ENCODE measurements around the gene FTCD.

Gene FTCD

GRCh38 chr21:46127239-46128105 is 27.9 kb downstream of the FTCD start:
- no peak overlapping the region for H3K9ac ChIP-seq (ENCODE audit: low read depth, low read length)
- H3K9me3 ChIP-seq (replicated peaks; ENCODE audit: low read length): no peaks in the 10 kb centered on the region
- H3K36me3 ChIP-seq (ENCODE audit: insufficient read depth, low read length): peaks cover 72% of the 10 kb centered on the region
- no peaks in the 10 kb centered on the region for H3K27me3 ChIP-seq (ENCODE audit: control insufficient read depth, insufficient read depth, low read length)
- H3K4me1 ChIP-seq (ENCODE audit: control insufficient read depth, insufficient read depth, low read length): peaks cover 3% of the 10 kb centered on the region
- H3K4me2 ChIP-seq (ENCODE audit: low read length): no peak overlapping the region
- no peak overlapping the region for H3K4me3 ChIP-seq (ENCODE audit: low read length)

- no peak overlapping the region for H3K9ac ChIP-seq (ENCODE audit: low read depth, low read length)
- peaks cover 9% of the 10 kb centered on the region for H3K4me1 ChIP-seq (ENCODE audit: control insufficient read depth, insufficient read depth, low read length)
- no peaks in the 10 kb centered on the region for H3K27me3 ChIP-seq (ENCODE audit: control insufficient read depth, insufficient read depth, low read length)
- H3K4me2 ChIP-seq (ENCODE audit: low read length): no peak overlapping the region
- no peaks in the 10 kb centered on the region for H3K9me3 ChIP-seq (replicated peaks; ENCODE audit: low read length)
- peaks cover 75% of the 10 kb centered on the region for H3K36me3 ChIP-seq (ENCODE audit: insufficient read depth, low read length)
- no peak overlapping the region for H3K4me3 ChIP-seq (ENCODE audit: low read length)
These were observed 28.8 kb downstream of the FTCD start for GRCh38 chr21:46126309-46127238.

GRCh38 chr21:46125846-46126301 is 29.5 kb downstream of the FTCD start:
- no peak overlapping the region for H3K9ac ChIP-seq (ENCODE audit: low read depth, low read length)
- no peaks in the 10 kb centered on the region for H3K27me3 ChIP-seq (ENCODE audit: control insufficient read depth, insufficient read depth, low read length)
- H3K9me3 ChIP-seq (replicated peaks; ENCODE audit: low read length): no peaks in the 10 kb centered on the region
- peaks cover 14% of the 10 kb centered on the region for H3K4me1 ChIP-seq (ENCODE audit: control insufficient read depth, insufficient read depth, low read length)
- peaks cover 82% of the 10 kb centered on the region for H3K36me3 ChIP-seq (ENCODE audit: insufficient read depth, low read length)
- no peak overlapping the region for H3K4me3 ChIP-seq (ENCODE audit: low read length)
- H3K4me2 ChIP-seq (ENCODE audit: low read length): no peak overlapping the region

GRCh38 chr21:46124926-46125845 is 30.2 kb downstream of the FTCD start:
- no peaks in the 10 kb centered on the region for H3K27me3 ChIP-seq (ENCODE audit: control insufficient read depth, insufficient read depth, low read length)
- no peak overlapping the region for H3K4me2 ChIP-seq (ENCODE audit: low read length)
- H3K36me3 ChIP-seq (ENCODE audit: insufficient read depth, low read length): peaks cover 87% of the 10 kb centered on the region
- H3K9ac ChIP-seq (ENCODE audit: low read depth, low read length): no peak overlapping the region
- peaks cover 14% of the 10 kb centered on the region for H3K4me1 ChIP-seq (ENCODE audit: control insufficient read depth, insufficient read depth, low read length)
- H3K4me3 ChIP-seq (ENCODE audit: low read length): no peak overlapping the region
- no peaks in the 10 kb centered on the region for H3K9me3 ChIP-seq (replicated peaks; ENCODE audit: low read length)

GRCh38 chr21:46124083-46124925 is 31.1 kb downstream of the FTCD start:
- no peak overlapping the region for H3K4me2 ChIP-seq (ENCODE audit: low read length)
- no peaks in the 10 kb centered on the region for H3K9me3 ChIP-seq (replicated peaks; ENCODE audit: low read length)
- peaks cover 86% of the 10 kb centered on the region for H3K36me3 ChIP-seq (ENCODE audit: insufficient read depth, low read length)
- H3K9ac ChIP-seq (ENCODE audit: low read depth, low read length): no peak overlapping the region
- H3K27me3 ChIP-seq (ENCODE audit: control insufficient read depth, insufficient read depth, low read length): no peaks in the 10 kb centered on the region
- H3K4me1 ChIP-seq (ENCODE audit: control insufficient read depth, insufficient read depth, low read length): peaks cover 14% of the 10 kb centered on the region
- H3K4me3 ChIP-seq (ENCODE audit: low read length): no peak overlapping the region

DNA sequence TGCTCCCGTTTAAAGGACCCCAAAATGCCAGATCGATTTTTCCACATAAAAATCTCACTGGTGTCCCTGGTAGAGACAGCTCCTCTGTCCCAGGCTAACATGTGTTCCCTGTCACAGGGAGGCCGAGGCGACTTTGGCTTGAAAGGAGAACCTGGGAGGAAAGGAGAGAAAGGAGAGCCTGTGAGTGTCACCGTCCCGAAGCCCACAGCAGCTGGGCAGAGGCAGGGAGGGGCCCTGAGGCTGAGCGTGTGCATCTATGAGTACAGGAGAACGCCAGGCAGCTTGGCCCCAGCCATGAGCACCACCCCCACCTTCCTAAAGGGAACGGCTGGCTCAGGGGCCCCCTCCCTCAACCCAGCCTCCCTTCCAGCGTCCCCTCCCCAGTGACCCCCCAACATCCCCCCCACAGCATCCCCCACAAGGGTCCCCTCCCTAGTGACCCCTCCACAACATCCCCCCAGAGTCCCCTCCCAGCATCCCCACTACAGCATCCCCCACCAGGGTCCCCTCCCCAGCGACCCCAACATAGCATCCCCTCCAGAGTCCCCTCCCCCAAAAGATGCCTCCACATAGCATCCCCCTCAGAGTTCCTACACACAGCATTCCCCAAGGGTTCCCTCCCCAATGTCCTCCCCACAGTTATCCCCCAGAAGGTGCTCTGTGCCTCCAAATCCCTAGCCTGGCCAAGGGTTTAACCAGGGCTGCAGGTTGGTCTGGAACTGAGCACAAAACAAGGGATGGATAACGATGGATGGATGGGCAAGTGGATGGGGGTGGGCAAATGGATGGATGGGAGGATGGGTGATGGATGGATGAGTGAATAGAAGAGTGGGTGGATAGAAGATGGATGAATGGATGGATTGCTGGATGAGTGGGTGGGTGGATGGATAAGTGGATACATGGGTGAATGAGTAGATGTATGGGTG is 32.4 kb downstream of the FTCD start:
- H3K36me3 ChIP-seq (ENCODE audit: insufficient read depth, low read length): peaks cover 86% of the 10 kb centered on the region
- H3K4me1 ChIP-seq (ENCODE audit: control insufficient read depth, insufficient read depth, low read length): peaks cover 14% of the 10 kb centered on the region

DNA sequence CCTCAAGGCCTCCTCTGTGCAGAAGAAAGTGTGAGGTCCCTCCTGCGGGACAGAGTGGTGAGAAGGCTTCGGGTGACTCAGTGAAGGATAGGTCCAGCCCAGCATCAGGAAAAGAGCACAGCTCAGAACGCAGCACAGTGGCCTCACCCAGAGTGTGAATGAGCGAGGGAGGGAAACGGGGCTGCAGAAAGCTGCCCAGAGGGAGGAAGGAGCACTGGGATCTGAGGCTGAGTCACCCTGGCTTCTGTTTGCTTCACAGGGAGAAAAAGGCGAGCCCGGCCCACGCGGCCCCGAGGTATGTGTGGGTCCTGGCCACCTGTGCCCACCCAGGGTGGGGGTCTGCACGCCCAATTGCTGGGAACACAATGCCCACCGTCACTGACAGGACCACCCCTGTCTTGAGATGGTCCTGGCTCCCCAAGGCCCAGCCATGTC is 33.1 kb downstream of the FTCD start:
- Histone ChIP-seq H3K9ac (ENCODE audit: low read depth, low read length) (no peak overlapping the region), H3K9me3 (replicated peaks; ENCODE audit: low read length) (no peaks in the 10 kb centered on the region), H3K27me3 (ENCODE audit: control insufficient read depth, insufficient read depth, low read length) (no peaks in the 10 kb centered on the region), H3K4me2 (ENCODE audit: low read length) (no peak overlapping the region), H3K36me3 (ENCODE audit: insufficient read depth, low read length) (peaks cover 86% of the 10 kb centered on the region), H3K4me1 (ENCODE audit: control insufficient read depth, insufficient read depth, low read length) (peaks cover 14% of the 10 kb centered on the region), H3K4me3 (ENCODE audit: low read length) (no peak overlapping the region)

More for the DNA sequence above, 32.4 kb downstream of the FTCD start:
- H3K9ac ChIP-seq (ENCODE audit: low read depth, low read length): no peak overlapping the region
- no peaks in the 10 kb centered on the region for H3K9me3 ChIP-seq (replicated peaks; ENCODE audit: low read length)
- H3K4me2 ChIP-seq (ENCODE audit: low read length): no peak overlapping the region
- no peaks in the 10 kb centered on the region for H3K27me3 ChIP-seq (ENCODE audit: control insufficient read depth, insufficient read depth, low read length)
- H3K4me3 ChIP-seq (ENCODE audit: low read length): no peak overlapping the region

DNA sequence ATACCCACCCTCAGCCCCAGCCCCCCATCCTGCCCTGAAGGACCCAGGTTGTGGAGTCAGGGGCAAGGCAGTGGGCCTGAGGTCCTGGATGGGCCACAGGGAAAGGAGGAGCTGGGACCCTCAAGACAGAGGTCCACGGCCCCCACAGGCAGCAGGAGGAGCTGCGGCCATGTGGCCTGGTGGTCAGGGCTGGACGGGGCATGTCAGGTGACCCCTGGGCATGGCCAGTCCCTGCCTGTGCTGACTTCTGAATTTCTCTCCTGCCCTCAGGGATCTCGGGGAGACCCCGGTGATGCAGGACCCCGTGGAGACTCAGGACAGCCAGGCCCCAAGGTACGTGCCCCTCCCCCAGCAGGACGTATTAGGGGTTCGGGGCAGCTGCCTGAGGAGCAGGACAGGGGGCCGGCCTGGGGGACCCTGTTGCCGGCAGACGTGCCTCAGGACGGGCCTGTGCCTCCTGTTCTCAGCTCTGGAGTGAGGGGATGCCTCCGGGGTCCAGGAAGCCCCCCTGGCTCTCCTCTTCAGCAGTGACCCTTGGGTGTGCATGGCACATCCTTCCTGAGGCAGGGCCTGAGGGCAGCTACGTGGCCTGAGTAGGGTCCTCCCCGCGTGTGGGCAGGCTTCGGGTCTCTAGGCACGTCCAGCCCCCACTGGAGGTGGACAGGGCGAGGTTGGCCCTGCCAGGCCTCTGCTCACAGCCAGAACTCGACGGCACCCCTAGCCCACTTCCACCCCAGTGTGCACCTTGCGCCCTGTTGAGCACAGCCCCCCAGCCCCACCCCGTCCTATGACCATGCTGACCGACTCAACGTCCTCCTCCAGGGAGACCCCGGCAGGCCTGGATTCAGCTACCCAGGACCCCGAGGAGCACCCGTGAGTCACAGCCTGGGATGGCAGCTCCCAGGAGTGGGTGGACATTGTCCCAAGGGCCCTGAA is 33.8 kb downstream of the FTCD start:
- no peak overlapping the region for H3K9ac ChIP-seq (ENCODE audit: low read depth, low read length)
- peaks cover 86% of the 10 kb centered on the region for H3K36me3 ChIP-seq (ENCODE audit: insufficient read depth, low read length)
- H3K27me3 ChIP-seq (ENCODE audit: control insufficient read depth, insufficient read depth, low read length): no peaks in the 10 kb centered on the region
- H3K4me1 ChIP-seq (ENCODE audit: control insufficient read depth, insufficient read depth, low read length): peaks cover 18% of the 10 kb centered on the region
- H3K4me2 ChIP-seq (ENCODE audit: low read length): no peak overlapping the region
- no peaks in the 10 kb centered on the region for H3K9me3 ChIP-seq (replicated peaks; ENCODE audit: low read length)
- H3K4me3 ChIP-seq (ENCODE audit: low read length): no peak overlapping the region

All from skeletal muscle satellite cell (primary cell).